IMR-90 (cell line): ENCODE data around the gene DNAJB9. TPM values are rescaled to one million over a fixed set of nuclear protein-coding genes. Genes with fewer than 3 reads are reported as not detected.

ENCODE experiments used
- ATAC-seq: fragments of 200-7000 bp; cut with Tn5 transposase; 2 replicates; pipeline ENCODE4 v1.9.1; 2020; ENCODE audit warnings: low read depth, mild to moderate bottlenecking, moderate library complexity
- BruUV-seq: library from RNA; stranded (reverse); fragments of 400-500 nt; replicated peaks from 2 replicates; lab custom pipeline; 2021; lab: Mats Ljungman, UMichigan
- CTCF ChIA-PET: fragments of 300-600 bp; formaldehyde crosslinking; extraction: SDS; loops from one replicate; lab custom pipeline; 2021; ENCODE audit warnings: antibody characterized with exemption; lab: Yijun Ruan, JAX
- POLR2A ChIA-PET: fragments of 300-600 bp; sonication (Branson Sonifier 250); formaldehyde crosslinking; loops from one replicate; lab custom pipeline; 2022; ENCODE audit warnings: antibody characterized with exemption; ENCODE audit not compliant: unreplicated experiment; lab: Charles Lee
- DNase-seq: peaks from one replicate; pipeline ENCODE4 v3.0.0; 2013
- H2AFZ ChIP-seq: replicated peaks from 2 replicates; pipeline ENCODE3; 2013; ENCODE audit warnings: low read length, mild to moderate bottlenecking; ENCODE audit not compliant: poor library complexity
- H2AK5ac ChIP-seq: 2 replicates; pipeline ENCODE4 v1.6.1; 2013; ENCODE audit warnings: low read depth, low read length, inconsistent platforms
- H2AK9ac ChIP-seq: replicated peaks from 2 replicates; pipeline ENCODE3; 2013; ENCODE audit warnings: mild to moderate bottlenecking, low read depth, low read length, moderate library complexity; ENCODE audit not compliant: poor library complexity
- H2BK120ac ChIP-seq: 2 replicates; pipeline ENCODE4 v1.6.1; 2013; ENCODE audit warnings: low read depth, low read length, inconsistent platforms
- H2BK15ac ChIP-seq: 3 replicates; pipeline ENCODE4 v1.6.1; 2013; ENCODE audit warnings: low read depth, low read length, inconsistent platforms
- H2BK20ac ChIP-seq: 2 replicates; pipeline ENCODE4 v1.6.1; 2013; ENCODE audit warnings: low read depth, mild to moderate bottlenecking, inconsistent platforms, low read length, moderate library complexity
- H2BK5ac ChIP-seq: 2 replicates; pipeline ENCODE4 v1.6.1; 2013; ENCODE audit warnings: mild to moderate bottlenecking, low read depth, low read length, inconsistent platforms; ENCODE audit not compliant: poor library complexity, severe bottlenecking
- H3K14ac ChIP-seq: replicated peaks from 2 replicates; pipeline ENCODE4 v1.6.1; 2013; ENCODE audit warnings: low read depth, low read length, inconsistent platforms
- H3K18ac ChIP-seq: 2 replicates; pipeline ENCODE4 v1.6.1; 2013; ENCODE audit warnings: low read depth, low read length, control low read depth
- H3K23ac ChIP-seq: 2 replicates; pipeline ENCODE4 v1.6.1; 2013; ENCODE audit warnings: low read depth, low read length, inconsistent platforms
- H3K27ac ChIP-seq: 2 replicates; pipeline ENCODE4 v1.5.1; 2013; ENCODE audit warnings: mild to moderate bottlenecking, control low read depth, low read length; ENCODE audit not compliant: insufficient read depth
- H3K27me3 ChIP-seq: 2 replicates; pipeline ENCODE4 v1.6.1; 2013; ENCODE audit warnings: low read length; ENCODE audit not compliant: control insufficient read depth, insufficient read depth
- H3K36me3 ChIP-seq: 2 replicates; pipeline ENCODE4 v1.6.1; 2013; ENCODE audit warnings: low read length, mixed read lengths; ENCODE audit not compliant: control insufficient read depth, insufficient read depth
- H3K4ac ChIP-seq: 2 replicates; pipeline ENCODE4 v1.6.1; 2013; ENCODE audit warnings: low read depth, low read length, inconsistent platforms
- H3K4me1 ChIP-seq: 2 replicates; pipeline ENCODE4 v1.6.1; 2013; ENCODE audit warnings: low read length, mixed read lengths; ENCODE audit not compliant: control insufficient read depth, insufficient read depth
- H3K4me2 ChIP-seq: 2 replicates; pipeline ENCODE4 v1.6.1; 2013; ENCODE audit warnings: low read depth, mild to moderate bottlenecking, control low read depth, low read length, moderate library complexity
- H3K4me3 ChIP-seq: 2 replicates; pipeline ENCODE4 v1.5.1; 2013; ENCODE audit warnings: low read depth, mild to moderate bottlenecking, control low read depth, low read length, moderate library complexity; ENCODE audit not compliant: insufficient read depth
- H3K56ac ChIP-seq: 2 replicates; pipeline ENCODE4 v1.6.1; 2013; ENCODE audit warnings: low read length, inconsistent platforms; ENCODE audit not compliant: insufficient read depth; ENCODE audit errors: extremely low read depth
- H3K79me1 ChIP-seq, 2 experiments: 2 replicates each; pipeline ENCODE4 v1.6.1; 2013; ENCODE audit warnings: low read length in 2 of 2, inconsistent platforms in 1 of 2, low read depth in 1 of 2
- H3K9ac ChIP-seq: 2 replicates; pipeline ENCODE4 v1.6.1; 2013; ENCODE audit warnings: low read depth, low read length, control low read depth
- H3K9me1 ChIP-seq: 2 replicates; pipeline ENCODE4 v1.6.1; 2013; ENCODE audit warnings: low read length, inconsistent platforms; ENCODE audit not compliant: insufficient read depth
- H3K9me3 ChIP-seq: 2 replicates; pipeline ENCODE4 v1.6.1; 2013; ENCODE audit warnings: low read length; ENCODE audit not compliant: control insufficient read depth, insufficient read depth
- H4K20me1 ChIP-seq: 2 replicates; pipeline ENCODE4 v1.6.1; 2013; ENCODE audit warnings: low read length, inconsistent platforms; ENCODE audit not compliant: insufficient read depth
- H4K5ac ChIP-seq: 2 replicates; pipeline ENCODE4 v1.6.1; 2013; ENCODE audit warnings: mild to moderate bottlenecking, low read depth, low read length, control low read depth
- H4K8ac ChIP-seq, 2 experiments: 2 replicates each; pipeline ENCODE4 v1.6.1; 2013; ENCODE audit warnings: low read depth in 2 of 2, low read length in 2 of 2, control low read depth in 1 of 2, inconsistent platforms in 1 of 2
- H4K91ac ChIP-seq: 2 replicates; pipeline ENCODE4 v1.6.1; 2013; ENCODE audit warnings: low read depth, low read length, inconsistent platforms; ENCODE audit not compliant: insufficient read depth
- CTCF ChIP-seq: conservative IDR thresholded peaks from 2 replicates; pipeline ENCODE4 v1.5.1; 2012; ENCODE audit warnings: mild to moderate bottlenecking, low read depth, low read length, improper control_type of control experiment
- ELK1 ChIP-seq: fragments of 150-350 bp; IDR thresholded peaks from 2 replicates; pipeline ENCODE4 v1.6.1; 2016; ENCODE audit warnings: low read depth, mild to moderate bottlenecking, low read length, moderate library complexity, borderline replicate concordance
- FOS ChIP-seq: fragments of 150-350 bp; IDR thresholded peaks from 2 replicates; pipeline ENCODE4 v1.6.1; 2016; ENCODE audit warnings: low read depth, low read length
- MAZ ChIP-seq: IDR thresholded peaks from 2 replicates; pipeline ENCODE4 v1.6.1; 2012; ENCODE audit warnings: low read depth, mild to moderate bottlenecking, low read length, improper control_type of control experiment, moderate library complexity, borderline replicate concordance
- POLR2A ChIP-seq: IDR thresholded peaks from 2 replicates; pipeline ENCODE4 v1.6.1; 2012; ENCODE audit warnings: mild to moderate bottlenecking, low read depth, low read length
- RAD21 ChIP-seq: IDR thresholded peaks from 2 replicates; pipeline ENCODE4 v1.6.1; 2012; ENCODE audit warnings: low read length, improper control_type of control experiment
- RCOR1 ChIP-seq: IDR thresholded peaks from 2 replicates; pipeline ENCODE4 v1.6.1; 2012; ENCODE audit warnings: mild to moderate bottlenecking, low read length, improper control_type of control experiment; ENCODE audit not compliant: insufficient replicate concordance
- WGBS, 2 experiments: methylation state at CpG; one replicate each; pipeline versions ENCODE4 v1.1.5 to v1.1.7; 2013; ENCODE audit warnings: missing lambda C conversion rate in 2 of 2; ENCODE audit not compliant: insufficient read length in 1 of 2; ENCODE audit errors: extremely low coverage in 2 of 2; 5-methylcytosine and 5-hydroxymethylcytosine counted together
- dilution Hi-C: fragments of 300-500 bp; cut with HindIII; formaldehyde crosslinking; loops from one replicate; pipeline ENCODE4 v1.14.3; 2018; ENCODE audit warnings: low sequenced_read_pairs; ENCODE audit not compliant: unreplicated experiment
- in situ Hi-C: fragments of 300-500 bp; cut with MboI; formaldehyde crosslinking; loops from 3 replicates; pipeline ENCODE4 v1.14.3; 2019; ENCODE audit warnings: low sequenced_read_pairs, inconsistent platforms, mixed read lengths
- intact Hi-C: fragments of 100-400 bp; cut with micrococcal nuclease; formaldehyde crosslinking; loops from 2 replicates; pipeline ENCODE4 v1.10.0; 2022
- polyA plus RNA-seq, 3 experiments: library from polyadenylated mRNA; depleted of rRNA; stranded (reverse); fragments of >200 nt; gene quantifications; 2 replicates each; pipeline ENCODE4 v1.2.3, GENCODE V29; 2012; ENCODE audit warnings: low replicate concordance in 1 of 3
- total RNA-seq: library from RNA; depleted of rRNA; stranded (reverse); fragments of >200 nt; gene quantifications from 2 replicates; pipeline ENCODE4 v1.2.3, GENCODE V29; 2012

DNAJB9 gene
- total and polyA plus RNA-seq, 2 of the 4 experiments (the other 2 are of a cell fraction), result 3.8 to 44.6 TPM

GRCh38 chr7:108589874-108590273, 20.2 kb downstream of the DNAJB9 start:
- BruUV-seq, result no TSS peak

More at GRCh38 chr7:108589874-108590273, 20.2 kb downstream of the DNAJB9 start:
- no peaks in the 10 kb centered on the region for H3K36me3 ChIP-seq
- H3K27me3 ChIP-seq, result no peaks in the 10 kb centered on the region
- H3K23ac ChIP-seq, result no peak overlapping the region
- H4K8ac ChIP-seq, result no peak overlapping the region
- no peak overlapping the region for H3K56ac ChIP-seq
- H3K9ac ChIP-seq, result no peak overlapping the region
- intact Hi-C loops, result no loop called here
- H2AK9ac ChIP-seq, result no peak overlapping the region
- WGBS, 2 experiments, result no CpG with 5 or more reads among the region's 1 CpG
- H3K4me3 ChIP-seq, result no peak overlapping the region
- H4K20me1 ChIP-seq, result no peaks in the 10 kb centered on the region
- H4K91ac ChIP-seq, result no peak overlapping the region
- in situ Hi-C loops, result no loop called here
- H3K4me2 ChIP-seq, result no peak overlapping the region
- H2BK120ac ChIP-seq, result no peak overlapping the region
- H3K9me3 ChIP-seq, result no peaks in the 10 kb centered on the region
- CTCF ChIA-PET, result no interaction called here
- DNase-seq, result no peak
- H3K27ac ChIP-seq, result no peak overlapping the region
- no peaks in the 10 kb centered on the region for H3K9me1 ChIP-seq
- H2BK15ac ChIP-seq, result no peak overlapping the region
- no peaks in the 10 kb centered on the region for H3K79me1 ChIP-seq
- no peak overlapping the region for H3K4ac ChIP-seq
- H3K4me1 ChIP-seq, result no peaks in the 10 kb centered on the region
- H2AFZ ChIP-seq, result no peak overlapping the region
- no peak overlapping the region for H3K18ac ChIP-seq
- H2BK5ac ChIP-seq, result no peak overlapping the region
- TF ChIP-seq FOS (no peak), POLR2A (no peak), ELK1 (no peak), RAD21 (no peak), MAZ (no peak), CTCF (no peak), RCOR1 (no peak)
- dilution Hi-C loops, result no loop called here
- POLR2A ChIA-PET, result interaction anchor here (0.7 kb wide), 1 partner anchor 93 kb away, joined by 3 read pairs; no protein-coding TSS in a partner anchor
- H2BK20ac ChIP-seq, result no peak overlapping the region
- peak; percentile 35; the same call in 1 of the 2 replicates for ATAC-seq
- no peak overlapping the region for H3K14ac ChIP-seq
- H2AK5ac ChIP-seq, result no peak overlapping the region
- H4K5ac ChIP-seq, result no peak overlapping the region
